HG03039 (cell line): Measurements from ENCODE around the gene ARL15.
"Not testable (repeated sequence)": the region's sequence is repeated elsewhere in the genome, so short reads cannot be mapped to it uniquely, and the experiment has no call there.

Source experiments
- ATAC-seq: cut with Tn5 transposase; IDR thresholded peaks from one replicate; pipeline ENCODE4 v1.9.1; 2021; ENCODE audit warnings: mild to moderate bottlenecking, moderate library complexity; ENCODE audit not compliant: unreplicated experiment

Gene ARL15

DNA sequence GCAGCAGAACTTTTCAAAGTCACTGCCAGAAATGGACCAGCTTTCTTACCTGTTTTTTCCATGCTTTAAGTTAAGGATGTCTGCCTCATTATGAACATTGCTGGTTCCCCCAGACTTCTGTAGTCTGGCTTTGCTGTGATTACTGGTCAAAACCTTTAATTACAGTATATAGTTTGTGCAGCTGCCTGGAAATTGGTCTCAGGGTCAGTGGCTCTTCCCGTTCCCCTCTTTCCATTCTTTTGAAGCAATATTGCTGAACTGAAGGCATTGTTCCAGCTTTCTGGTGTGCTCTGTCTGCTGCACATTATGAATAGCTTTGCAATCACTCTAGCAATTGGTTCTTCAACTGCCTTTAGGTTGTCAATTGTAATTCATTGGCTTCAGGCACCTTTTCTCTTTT, 206.5 kb downstream of the ARL15 start:
- no peak for ATAC-seq

DNA sequence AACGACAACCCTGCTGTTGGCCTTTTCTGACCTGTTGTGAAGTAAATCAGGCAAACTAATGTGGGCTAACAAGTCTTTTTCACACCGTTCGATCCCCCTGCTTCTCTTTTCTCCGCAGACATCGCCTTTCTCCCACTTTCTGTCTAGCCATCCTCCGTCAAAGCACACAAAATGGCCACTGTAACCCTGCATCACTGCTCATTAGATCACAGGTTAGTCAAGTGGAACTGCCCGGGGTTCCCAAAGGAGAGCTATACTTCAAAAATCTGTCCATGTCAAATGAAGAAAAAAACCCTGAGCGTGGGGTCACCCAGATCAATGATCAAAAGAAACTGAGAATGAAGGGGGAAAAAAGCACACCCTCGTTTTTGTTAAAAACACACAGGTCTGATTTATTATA, 212.1 kb downstream of the ARL15 start:
- no peak for ATAC-seq

DNA sequence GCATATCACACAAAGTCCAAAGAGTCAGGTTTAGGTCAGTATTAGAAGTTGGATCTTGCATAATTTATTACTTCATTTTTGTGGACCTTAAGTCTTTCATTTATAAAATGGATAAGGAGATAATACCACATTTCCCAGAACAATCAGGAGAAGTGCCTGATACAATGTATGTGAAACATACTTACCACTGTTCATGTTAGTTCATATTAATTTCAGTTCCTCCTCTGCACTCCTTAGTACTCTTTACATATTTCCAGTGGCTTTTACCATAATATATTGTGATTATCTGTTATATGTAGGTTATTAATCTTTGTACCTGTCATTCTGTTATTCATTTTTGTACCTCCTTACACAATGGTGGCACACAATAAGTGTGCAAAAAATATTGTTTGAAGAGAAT, 214.4 kb downstream of the ARL15 start:
- ATAC-seq: no peak

DNA sequence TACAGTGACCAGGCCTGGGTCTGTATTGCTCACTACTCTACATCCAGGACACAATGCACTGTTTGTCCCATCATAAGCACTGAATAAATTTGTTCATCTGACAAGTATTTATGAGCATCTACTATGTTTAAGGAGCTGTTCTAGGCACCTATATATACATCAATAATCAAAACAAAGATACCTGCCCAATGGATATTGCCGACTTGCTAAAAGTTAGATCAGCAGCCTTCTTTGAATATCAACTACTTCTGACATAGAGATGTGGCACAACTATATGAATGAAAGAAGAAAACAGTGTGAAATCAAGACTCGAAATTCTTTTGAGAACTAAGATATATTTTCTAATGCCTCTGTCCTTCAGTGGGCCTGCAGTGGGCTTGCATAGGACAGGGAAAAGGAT, 215.7 kb downstream of the ARL15 start:
- ATAC-seq: no peak

DNA sequence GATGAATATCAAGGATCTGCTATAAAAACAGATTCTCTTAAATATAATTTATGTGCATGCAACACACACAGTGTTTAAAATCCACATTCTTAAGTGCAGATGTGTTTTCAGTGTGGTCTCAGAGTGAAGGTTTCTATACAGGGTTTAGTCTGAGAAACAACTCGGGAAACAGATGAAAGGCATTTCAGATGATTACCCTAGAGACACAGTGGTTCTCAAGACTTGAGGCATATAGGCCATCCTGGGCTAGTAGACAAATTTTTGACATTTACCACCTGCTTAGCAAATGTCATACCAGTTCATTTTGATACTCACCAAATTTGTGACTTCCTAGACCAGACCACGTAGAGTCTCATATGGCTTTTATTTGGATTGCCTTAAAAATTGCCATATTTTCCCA, 216.5 kb downstream of the ARL15 start:
- no peak for ATAC-seq

DNA sequence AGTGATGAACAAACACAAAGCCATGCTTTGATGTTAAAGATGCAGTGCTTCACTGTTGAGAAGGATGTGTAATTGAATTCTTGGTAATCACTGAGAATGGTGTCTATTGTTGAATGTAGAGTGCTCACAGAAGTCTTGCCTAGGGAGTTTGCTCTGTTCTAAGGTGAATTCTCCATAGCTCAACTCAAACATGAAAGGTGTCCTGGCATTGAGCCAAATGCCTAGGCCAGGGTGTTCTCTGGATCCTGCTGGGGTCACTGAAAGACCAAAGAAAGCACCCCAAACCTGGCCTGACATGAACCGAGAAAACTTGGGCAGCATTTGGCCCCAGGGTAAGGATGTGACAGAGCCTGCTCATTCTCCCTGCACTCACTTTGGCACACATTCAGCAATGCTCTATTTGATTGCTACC, 217.3 kb downstream of the ARL15 start:
- no peak for ATAC-seq

DNA sequence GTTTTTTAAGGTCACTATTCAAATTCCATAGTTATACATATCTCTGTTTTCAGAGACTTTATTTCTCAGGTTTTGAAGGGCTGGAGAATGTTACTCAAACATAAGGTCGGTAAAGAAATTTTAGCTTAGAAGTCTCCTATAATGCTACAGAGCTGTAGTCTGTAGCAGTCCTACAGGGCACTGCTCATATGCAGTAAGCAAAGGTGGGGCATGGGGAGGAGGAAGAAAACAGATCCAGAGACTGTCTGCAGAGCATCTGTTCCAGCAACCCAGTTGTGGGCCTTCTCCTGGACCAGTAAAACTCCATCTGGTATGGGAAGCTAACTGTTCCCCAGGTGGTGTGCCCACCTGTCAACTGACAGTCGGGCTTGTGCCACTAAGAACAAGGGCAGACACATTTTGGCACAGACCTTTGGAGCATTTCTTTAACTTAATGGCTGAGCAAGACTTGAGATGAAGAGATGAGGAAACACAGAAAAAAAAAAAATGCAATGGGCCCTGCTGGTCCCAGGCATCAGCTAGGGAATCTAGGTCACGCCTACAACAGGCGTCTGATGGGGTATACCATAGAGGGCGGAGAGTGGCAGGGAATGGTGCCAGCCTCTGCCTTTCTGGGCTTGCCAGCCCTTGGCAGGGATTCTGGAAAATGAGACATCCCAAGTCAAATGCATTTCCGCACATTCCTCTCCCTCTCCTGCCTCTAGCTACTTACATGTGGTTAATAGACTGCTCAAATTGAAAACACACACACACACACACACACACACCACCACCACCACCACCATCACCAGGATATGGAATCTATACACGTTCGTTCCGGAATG, 218.9 kb downstream of the ARL15 start:
- ATAC-seq: no peak

DNA sequence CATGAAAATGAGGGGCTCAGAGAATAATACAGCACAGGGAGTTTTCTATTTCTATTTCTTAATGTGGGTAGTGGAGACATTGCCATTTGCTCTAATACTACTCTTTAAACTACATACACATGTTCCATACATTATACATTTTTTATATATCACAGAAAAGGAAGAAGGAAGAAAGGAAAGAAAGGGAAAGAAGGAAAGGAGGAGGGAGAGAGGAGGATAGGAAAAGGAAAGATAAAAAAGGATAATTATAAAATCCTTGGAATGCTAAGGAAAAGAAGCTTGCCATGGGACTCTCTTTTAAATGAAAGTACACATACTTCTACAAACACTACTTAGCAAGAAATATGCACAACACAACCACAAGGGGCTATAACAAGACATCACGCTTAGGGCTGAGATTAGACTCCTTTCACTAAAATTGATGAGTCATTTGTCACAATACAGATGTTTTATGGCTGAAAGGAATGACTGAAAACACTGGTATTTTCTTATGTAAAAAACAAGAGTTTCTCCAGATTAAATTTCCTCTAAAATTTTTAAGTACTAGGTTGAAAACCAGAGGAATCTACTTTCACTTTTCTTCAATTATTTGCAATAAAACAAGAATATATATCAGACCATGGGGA, 219.8 kb downstream of the ARL15 start:
- ATAC-seq: no peak

DNA sequence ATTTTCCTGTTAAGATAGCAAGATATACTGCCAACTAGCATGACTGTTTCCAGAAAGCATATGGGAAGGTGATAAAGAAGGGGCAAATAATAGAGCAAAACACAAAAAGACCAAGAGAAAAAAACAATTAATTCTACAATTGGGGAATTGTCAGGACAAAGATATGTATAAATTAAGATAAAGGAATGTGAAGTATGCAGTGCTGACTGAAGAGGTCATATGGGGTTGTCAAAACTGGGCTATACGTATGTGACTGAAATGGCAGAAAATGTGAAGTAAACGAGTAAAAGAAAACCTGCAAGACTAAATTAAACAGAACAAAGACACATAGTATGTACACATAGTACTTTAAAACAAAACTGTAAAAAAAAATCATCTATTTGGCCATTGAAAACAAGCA, 222.3 kb downstream of the ARL15 start:
- no peak for ATAC-seq

DNA sequence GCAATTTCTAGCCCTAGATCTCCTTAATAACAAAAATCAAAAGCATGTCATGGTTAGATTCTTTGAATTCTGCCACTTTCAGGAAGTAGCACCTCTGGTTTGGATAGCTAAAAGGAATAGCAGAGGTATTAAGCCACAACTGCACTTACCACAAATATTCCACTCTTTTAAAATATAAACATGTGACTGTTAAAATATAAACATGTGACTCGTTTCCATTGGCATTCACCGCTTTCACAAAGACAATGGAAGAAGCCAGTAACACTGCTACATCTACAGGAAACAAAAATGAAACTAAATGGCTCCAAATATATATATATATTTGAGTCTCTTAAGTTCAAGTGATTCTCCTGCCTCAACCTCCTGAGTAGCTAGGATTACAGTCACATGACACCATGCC, 222.9 kb downstream of the ARL15 start:
- no peak for ATAC-seq

DNA sequence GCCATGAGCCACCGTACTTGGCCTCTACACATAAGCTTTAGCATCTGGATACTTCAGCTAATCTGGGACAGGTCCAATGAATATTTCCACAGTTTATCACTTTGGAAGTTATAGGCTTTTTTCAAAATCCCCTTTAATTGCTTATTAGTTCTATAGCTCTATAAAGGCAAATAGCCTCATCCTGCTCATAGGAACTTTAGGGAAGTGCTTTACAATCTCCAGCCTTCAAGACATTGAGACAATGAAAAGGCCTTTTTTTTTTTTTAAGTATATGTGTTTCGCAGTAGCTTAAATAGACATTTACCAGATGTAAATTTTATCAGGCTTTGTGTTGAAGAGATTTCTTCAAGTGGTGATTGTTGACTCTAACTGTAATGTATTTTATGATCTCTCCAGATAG, 224.2 kb downstream of the ARL15 start:
- ATAC-seq: no peak

DNA sequence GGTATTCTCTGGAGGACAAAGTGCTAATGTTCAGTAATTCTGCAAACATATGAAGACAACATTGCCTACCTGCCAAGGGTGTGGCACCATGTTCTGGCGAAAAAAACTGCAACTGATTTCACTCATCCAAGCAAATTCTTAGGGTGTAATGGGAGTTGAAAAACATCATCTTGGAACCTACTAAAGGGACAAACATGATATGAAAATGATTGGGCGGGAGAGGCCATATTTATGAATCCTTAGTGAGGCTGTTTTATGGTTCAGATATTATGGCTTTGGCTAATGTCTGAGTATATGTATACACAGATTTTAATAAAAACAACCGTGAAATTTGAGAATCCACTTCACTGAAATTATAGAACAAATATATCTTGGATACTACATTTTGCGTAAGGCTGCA, 225.7 kb downstream of the ARL15 start:
- no peak for ATAC-seq

DNA sequence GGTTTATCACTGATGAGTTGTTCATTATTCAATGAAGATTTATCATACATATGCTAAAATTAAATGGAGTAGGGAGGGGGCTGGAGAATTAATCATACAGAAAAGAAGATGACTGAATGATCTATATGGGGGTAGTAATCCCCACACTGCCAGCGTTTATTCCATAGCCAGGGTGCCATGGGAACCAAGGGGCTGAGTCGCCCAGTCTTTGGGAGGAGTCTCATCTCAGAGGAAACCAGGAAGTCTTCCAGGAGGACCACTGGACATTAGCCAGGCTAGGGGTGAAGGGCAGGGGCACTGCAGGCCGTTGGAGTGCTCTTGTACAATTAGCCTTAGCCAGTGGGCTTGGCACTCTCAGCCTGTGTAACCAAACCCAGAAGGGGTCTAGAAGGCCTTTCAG, 226.5 kb downstream of the ARL15 start:
- ATAC-seq: no peak

DNA sequence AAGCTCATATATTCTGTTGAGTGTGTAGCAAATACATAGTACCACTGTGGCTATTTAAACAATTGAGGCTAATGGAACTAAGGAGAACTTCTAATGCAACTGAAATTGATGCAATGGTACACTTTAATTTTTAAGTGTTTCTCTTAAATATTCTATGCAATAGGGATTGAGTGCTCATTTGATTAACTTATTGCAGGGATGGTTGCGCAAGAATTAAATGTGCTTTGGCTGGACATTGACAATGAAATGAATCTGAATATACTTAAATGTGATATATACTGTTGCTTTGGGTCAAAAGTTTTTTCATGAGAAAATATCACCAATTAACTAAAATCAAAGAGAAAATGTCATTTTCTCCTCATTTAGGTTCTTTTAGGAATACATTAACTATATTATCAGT, 227.1 kb downstream of the ARL15 start:
- ATAC-seq: no peak

DNA sequence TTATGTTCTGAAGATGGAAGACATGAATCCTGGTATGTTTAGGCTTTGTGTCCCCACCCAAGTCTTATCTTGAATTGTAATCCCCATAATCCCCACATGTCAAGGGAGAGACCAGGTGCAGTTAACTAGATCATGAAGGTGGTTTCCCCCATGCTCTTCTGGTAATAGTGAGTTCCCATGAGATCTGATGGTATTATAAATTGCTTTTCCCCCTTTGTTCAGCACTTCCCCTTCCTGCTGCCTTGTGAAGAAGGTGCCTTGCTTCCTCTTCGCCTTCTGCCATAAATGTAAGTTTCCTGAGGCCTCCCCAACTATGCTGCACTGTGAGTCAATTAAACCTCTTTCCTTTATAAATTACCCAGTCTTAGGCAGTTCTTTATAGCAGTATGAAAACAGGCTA, 229.0 kb downstream of the ARL15 start:
- ATAC-seq: no peak

DNA sequence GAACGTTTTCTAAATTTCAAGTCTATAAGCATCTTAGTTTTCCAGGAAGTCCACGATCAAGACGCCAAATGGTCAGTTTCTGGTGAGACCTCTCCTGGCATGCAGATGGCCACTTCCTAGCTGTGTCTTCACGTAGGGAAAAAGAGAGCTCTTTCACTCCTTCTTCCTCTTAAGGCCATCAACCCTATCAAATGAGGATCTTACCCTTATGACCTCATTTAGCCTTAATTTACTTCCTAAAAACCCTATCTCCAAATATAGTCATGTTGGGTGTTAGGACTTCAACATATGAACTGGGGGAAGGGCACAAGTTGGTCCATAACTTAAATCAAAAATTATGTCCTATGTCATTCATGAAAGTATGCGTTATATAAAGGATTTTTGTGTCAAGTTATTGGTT, 229.5 kb downstream of the ARL15 start:
- ATAC-seq: no peak

DNA sequence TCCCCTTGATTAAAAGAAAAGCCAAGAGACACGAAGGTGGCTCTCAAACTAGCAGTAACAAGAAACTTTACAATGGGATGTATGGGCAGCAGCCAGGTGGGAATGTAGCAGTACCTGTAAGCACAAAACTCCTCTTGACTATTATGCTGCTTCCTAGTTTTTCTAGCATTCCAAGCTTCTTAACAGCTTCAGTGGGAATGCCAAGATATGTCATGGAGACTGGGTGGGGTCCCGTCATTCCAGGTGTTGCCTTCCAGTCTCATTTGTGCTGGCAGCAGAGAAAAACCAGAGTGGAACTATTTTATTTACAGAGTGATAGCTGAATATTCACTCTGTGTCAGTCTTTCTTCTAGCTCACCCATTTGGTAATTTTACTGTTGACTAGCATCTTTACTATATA, 236.6 kb downstream of the ARL15 start:
- no peak for ATAC-seq

DNA sequence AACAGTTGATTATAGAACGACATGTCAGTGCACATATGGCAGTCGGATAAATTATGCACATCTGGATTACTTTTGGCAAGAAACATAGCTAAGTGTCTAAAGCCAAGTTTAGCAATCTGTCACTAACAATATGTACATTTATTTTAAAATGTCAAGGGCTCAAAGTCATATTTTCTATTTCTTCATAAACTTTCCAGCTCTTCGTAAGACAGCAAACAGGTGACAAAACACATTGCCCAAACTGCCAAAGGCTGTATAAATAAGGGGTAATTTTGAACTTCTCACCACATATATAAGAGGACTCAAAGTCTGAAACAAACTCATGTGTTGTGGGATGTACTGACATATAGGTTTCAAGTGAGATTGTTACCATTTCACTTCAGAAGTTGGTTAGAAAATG, 237.2 kb downstream of the ARL15 start:
- ATAC-seq: no peak

DNA sequence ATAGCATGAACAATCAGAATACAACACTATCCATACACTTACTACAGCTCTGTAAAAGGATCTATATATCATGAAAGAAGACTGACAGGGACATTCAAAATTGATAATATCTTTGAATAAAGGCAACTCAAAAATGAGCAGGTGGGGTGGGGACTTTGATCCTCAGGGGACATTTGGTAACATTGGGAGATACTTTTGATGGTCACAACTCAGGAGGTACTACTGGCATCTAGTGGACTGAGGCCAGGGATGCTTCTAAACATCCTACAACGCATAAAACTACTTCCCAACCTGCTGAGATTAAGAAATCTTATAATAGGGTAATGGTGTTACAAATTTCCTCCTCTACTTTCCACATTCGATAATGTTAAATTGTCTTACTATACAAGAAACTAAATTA, 243.9 kb downstream of the ARL15 start:
- no peak for ATAC-seq

DNA sequence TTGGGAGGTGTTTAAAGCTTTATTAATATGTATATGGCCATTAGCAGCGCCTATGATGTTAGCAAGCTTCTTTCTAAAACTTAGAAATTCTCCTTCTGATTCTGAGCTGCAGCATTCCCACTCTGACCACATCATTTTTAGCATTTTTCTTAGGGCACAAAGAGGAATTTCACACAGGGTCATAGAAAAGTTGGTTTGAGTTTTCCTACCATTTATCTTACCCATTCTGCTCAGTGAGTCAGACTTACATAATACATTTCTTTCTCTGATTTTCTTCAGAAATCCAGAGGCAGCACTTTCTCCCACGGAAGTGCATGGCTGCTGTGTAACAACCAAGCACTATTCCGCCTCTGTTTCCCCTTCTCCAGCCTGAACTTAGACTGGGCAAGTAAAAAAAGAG, 246.6 kb downstream of the ARL15 start:
- no peak for ATAC-seq

DNA sequence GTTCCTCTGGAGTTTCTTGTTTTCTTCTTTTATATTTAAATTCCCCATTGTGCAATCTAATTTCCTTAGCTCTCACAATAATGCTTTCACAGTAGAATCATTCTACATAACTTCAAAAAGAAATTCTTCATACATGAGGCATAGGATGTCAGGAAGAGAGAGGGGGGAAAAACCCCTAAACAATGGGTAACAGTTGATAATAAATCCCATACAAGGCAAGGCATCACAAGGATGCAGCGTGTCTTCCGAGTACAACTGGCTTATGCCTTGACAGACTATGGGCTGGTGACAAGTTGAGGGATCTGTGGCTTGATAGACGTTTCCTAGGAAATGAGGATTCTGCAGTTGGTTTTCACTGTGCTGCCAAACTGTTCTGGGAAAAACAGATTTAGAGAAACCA, 247.4 kb downstream of the ARL15 start:
- ATAC-seq: no peak

DNA sequence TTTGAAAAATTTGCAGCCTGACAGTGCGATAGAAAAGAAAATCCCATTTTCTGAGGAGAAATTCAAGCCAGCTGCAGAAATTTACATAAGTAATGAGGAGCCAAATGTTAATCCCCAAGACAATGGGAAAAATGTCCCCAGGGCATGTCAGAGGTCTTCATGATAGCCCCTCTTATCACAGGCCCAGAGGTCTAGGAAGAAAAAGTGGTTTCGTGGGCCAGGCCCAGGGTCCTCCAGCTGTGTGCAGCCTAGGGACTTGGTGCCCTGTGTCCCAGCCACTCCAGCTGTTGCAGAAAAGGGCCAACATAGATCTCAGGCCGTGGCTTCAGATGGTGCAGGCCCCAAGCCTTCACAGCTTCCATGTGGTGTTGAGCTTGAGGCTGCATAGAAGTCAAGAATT, 249.5 kb downstream of the ARL15 start:
- ATAC-seq: not testable (repeated sequence)

DNA sequence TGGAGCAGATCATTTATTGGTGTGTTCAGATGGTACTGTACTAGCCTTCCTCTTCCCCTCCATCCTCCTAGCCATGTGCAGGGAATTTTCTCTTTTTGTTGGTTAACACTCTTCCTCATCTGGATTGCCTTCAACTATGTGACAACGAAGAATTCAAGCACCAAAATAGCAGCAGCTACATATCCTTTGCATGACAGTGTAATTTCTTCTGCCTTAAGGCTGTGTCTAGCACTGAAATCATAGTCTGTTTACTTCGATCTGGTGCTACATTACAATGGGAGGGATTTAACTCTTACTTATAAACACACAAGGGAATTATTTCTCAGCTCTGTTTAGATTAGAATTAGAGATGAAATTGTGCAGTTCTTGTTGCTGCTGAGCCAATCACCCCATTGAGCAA, 260.4 kb downstream of the ARL15 start:
- no peak for ATAC-seq
